ENCODE data around the gene ZNF775.

ZNF775 gene

DNA sequence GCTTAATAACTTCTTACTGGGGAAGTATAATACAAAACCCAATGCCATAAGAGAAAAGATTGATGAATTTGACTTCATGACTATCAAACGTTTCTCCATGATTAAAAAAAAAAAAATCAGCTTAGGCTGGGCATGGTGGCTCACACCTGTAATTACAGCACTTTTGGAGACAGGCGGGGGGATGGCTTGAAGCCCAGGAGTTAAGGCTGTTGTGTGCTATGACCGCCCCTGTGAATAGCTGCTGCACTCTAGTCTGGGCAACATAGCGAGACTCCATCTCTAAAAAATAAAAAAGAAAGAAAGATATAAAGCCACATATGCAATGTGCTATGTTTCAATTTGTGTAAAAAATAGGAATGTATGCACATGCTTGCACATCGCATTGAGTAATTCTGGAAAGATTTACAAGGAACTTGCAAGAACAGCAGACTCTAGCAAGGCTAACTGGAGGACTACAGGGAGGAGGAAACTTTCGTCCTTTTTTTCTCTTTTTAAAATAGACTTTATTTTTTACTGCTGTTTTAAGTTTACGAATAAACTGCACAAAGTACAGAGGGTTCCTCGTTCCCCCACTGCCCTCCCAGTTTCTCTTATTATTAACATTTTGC lies 27.4 kb upstream of the ZNF775 start:
- DNase-seq, result no peak

DNA sequence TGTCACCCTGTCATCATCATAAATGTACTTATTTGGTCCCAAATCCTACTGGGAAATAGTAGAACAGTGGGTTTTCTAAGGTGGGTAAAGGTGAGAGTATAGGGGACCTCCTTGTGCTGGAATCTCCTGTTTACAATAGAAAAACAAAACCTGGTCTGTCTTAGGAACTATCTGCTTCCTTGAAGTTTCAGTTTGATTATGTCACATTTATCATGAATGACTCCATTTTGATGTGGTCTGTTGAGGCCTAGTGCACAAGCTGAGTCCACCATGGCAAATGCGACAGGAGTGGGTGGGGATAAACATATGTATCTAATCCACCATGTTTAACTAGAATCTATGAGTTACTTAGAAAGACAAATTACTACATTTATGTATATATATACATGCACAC lies 23.5 kb upstream of the ZNF775 start:
- no peak for DNase-seq

DNA sequence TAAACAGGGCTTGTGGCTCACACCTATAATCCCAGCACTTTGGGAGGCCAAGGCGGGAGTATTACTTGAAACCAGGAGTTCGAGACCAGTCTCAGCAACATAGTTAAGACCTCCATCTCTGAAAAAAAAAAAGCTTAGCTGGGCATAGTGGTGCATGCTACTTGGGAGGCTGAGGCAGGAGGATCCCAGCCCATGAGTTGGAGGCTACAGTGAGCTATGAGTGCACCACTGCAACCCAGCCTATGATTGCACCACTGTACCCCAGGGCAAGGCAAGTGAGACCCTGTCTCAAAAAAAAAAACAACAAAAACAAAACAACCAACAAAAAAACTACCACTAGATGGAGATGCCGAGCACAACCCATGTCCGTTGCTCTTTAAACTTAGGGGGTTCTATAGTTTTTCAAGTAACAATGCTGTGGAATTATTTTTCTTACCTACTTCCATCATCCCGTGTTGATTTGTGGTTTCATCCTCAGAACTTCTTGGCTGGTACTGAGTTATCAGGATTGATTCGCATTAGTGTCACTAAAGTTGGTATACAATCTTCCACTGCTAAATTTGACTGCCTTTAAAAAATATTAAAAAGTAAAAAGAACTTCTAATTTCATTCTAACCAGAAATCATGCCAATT lies 22.7 kb upstream of the ZNF775 start:
- DNase-seq, result peak; percentile 80

DNA sequence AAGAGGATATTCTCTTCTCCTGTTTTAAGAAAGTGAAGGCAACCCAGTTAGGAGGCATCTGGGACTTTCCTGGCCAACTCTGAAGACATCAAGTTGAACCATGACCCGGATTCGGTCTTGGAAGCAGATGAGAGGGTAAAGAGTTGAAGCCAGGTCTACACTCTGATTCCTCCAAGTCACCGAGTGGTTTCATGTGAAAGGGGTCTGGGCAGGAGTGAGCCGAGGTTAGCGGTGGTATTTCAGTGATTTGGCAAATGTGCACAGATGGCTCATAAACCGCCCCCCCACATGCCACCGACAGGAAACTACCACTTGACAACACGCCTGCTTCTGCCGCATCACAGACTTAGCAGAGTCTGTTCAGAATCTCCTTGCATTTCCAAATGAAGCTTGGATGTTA lies 21.9 kb upstream of the ZNF775 start:
- DNase-seq, result peak; percentile 88

DNA sequence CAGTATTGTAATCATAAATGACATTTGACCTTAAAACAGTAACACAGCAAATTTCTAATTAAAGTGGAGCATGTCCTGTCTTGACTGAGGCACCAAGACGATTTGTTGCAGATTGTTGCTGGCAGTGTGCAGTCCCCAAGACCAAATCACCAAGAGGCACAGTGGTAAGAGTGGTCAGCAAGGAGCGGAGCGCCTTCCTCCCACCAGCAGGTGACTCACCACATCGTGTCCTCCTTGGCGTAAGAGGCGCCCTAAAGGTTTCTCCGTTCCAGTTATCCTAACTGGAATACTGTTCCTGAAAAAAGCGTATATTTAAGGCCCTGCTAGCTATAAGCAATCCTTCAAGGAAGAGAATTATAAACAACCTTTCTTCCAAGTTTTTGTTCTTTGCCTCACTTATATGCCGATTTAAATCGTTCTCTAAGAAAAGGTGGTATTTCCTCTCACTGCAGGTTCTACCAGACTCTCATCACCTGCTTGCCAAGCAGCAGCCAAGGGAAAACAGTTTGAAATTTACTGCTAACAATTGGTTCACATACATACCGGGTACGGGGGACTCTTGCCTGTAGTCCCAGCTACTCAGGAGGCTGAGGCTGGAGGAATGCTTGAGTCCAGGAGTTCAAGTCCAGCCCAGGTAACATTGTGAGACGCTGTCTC lies 21.2 kb upstream of the ZNF775 start:
- DNase-seq, result no peak

DNA sequence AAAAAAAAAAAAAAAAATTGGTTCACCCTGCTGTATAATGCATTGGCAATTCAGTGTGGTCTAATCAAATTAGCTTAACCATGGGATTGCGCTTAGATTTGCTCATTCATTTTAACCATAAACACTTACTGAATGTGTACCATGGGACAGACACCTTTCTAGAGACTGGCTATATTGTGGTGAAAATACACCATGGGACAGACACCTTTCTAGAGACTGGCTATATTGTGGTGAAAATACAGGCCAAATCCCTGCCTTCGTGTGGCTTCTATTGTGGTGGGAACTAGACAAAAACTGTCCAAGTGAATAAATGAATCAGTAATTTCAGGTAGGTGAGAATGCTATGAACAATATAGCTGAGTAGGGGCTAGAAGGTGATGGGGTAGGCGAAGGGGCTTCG lies 20.7 kb upstream of the ZNF775 start:
- DNase-seq, result no peak

DNA sequence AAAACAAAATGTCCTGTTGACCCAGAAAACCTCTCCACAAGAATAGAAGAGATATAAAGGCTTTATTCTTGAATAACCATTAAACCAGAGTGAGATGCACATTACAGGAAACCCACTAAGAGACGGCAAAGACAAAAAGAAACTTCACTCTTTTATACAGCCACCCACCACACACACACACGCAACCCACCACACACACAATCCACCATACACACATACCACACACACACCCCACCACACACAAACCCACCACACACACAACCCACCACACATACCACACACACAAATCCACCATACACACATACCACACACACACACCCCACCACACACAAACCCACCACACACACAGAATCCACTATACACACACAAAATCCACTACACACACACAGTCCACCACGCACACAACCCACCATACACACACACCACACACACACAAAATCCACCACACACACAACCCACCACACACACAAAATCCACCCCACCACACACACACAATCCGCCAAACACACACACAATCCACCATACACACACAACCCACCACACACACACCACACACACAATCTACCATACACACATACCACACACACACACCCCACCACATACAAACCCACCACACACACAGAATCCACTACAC lies 20.0 kb upstream of the ZNF775 start:
- no peak for DNase-seq

DNA sequence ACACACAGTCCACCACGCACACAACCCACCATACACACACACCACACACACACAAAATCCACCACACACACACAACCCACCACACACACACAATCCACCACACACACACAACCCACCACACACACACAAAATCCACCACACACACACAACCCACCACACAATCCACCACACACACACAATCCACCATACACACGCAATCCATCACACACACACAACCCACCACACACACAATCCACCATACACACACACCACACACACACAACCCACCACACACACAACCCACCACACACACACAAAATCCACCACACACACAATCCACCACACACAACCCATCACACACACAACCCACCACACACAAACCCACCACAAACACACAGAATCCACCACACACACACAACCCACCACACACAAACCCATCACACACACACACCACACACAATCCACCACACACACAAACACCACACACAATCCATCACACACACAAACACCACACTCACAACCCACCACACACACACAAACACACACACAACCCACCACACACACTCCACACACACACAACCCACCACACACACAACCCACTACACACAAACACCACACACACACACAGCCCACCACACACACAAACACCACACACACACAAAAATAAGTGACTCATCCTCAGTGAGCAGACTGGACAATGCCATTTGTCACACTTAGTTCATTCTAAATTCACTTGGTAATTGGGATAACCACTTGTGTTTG lies 19.3 kb upstream of the ZNF775 start:
- no peak for DNase-seq

DNA sequence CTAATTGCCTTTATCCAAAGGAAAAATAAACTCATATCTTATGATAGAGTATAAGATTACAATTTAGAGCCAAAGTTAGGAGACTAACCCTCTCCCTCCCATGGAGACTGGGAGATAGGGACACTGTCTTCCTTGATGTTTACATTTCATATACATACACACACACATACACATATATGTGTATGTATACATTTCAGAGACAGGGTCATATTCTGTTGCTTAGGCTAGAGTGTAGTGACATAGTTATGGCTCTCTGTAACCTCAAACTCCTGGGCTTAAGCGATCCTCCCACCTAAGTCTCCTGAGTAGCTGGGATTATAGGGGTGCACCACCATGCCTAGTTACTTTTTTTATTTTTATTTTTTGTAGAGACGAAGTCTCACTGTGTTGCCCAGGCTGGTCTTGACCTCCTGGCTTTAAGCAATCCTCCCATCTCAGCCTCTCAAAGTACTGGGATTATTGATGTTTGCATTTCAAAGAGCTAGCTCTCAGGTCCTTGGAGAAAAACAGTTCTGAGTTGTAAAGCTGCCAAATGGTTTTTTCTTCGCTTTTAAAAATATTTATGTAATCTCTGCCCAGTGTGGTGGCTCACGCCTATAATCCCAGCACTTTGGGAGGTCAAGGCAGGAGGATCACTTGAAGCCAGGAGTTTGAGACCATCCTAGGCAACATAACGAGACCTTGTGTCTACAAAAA lies 18.6 kb upstream of the ZNF775 start:
- no peak for DNase-seq

DNA sequence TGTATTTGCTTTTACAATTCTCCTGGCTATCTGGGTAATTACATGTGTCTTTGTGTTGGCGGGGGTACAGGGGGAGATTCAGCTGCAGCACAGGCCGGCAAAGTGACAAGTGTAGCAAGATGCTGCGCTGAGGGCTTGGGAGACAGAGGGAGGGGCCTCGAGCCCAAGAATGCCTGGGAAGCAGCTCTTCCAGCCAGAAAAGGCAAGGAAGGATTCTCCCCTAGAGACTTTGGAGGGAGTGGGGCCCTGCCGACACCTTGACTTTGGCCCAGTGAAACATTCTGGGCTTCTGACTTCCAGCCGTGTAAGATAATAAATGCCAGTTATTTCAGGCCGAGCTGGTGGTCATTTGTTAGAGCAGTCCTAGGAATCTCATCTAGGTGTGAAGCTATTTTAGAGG lies 17.7 kb upstream of the ZNF775 start:
- DNase-seq, result no peak

DNA sequence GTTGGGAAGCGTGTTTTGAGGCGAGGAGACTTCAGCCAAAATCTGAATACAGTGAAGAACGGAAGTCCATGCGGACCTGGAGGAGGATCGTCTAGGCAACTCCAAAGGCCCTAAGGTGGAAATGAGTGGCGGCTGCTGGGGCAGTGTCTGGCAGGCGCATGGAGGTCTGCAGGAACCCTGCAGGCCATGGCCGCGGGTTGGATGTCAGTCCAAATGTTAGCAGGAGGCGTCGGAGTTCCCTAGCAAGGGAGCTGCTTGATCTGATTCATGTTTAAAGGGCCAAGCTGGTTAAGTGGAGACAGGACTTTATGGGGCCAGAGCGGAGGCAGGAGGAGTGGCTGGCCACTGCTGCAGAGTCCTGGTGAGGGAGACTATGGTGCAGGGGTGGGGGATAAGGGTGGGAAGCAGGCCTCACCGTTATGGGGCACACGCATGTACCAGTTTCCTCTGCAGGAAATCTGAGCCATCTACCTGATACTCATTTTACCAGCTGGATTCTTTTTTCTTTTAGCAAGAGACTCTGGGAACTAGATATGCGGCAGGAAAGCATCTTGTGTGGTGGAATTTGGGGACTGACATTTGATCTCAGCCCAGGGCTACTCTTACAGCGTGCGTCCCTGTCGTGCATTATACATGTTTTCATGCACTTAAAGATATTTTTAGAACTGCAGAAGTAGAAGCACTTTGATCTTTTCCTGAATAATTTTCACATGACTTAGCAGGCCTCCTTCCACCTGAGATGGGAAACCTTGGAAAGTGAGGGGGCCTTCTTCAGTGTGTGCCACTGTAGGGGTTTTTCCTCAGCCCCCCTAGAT lies 17.1 kb upstream of the ZNF775 start:
- no peak for DNase-seq

DNA sequence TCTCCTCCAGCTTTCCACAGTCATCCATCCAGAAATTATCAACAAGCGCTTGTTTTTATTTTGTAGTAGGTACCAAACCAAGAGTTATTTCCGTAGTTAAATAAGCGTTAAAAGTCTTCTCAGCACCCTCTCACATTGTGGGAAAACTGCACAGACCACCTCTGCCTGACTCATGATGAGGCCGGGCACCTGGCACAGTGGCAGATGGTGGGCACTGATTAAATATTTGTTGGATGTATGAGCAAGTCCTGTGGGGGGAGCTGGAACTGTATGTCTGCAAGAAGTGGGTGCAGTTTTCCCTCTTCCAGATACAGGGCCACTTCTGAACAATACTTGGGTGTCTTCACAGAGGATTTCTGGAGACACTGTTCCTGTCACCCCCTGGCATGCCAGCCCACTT lies 15.8 kb upstream of the ZNF775 start:
- peak; percentile 68 for DNase-seq

DNA sequence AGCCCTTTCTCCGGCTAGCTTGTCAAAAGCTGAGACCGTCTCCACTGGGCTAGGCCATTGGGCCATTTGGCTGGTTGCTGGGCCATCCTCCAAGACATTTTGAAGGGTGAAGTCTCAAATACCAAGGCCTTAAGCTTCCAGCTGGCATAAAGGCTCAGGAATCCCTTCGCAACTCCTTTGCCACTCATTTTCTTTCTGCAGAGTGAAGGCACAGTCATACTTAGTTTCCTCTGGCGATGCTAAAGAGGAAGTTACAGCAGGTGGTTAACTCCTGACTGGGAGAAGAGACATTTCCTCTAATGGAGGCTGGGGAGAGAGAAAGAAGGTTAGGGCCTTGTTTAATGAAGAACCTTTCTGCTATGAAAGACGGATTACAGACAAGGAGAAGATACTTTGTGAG lies 15.3 kb upstream of the ZNF775 start:
- no peak for DNase-seq

DNA sequence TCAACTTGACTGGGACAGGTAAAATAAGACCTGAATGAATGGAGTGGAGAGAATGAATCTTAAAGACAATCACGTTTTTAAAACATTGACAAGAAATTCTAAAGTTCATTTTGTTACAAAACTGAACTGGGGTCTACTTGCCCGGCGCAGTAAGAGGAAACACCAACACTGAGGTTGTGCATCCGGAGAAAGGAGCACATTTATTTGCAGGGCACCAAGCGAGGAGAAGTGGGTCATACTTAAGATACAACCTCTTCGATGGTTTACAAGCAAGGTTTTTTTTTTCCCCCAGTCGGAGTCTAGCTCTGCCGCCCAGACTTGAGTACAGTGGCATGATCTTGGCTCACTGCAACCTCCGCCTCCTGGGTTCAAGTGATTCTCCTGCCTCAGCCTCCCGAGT lies 13.9 kb upstream of the ZNF775 start:
- DNase-seq, result no peak

DNA sequence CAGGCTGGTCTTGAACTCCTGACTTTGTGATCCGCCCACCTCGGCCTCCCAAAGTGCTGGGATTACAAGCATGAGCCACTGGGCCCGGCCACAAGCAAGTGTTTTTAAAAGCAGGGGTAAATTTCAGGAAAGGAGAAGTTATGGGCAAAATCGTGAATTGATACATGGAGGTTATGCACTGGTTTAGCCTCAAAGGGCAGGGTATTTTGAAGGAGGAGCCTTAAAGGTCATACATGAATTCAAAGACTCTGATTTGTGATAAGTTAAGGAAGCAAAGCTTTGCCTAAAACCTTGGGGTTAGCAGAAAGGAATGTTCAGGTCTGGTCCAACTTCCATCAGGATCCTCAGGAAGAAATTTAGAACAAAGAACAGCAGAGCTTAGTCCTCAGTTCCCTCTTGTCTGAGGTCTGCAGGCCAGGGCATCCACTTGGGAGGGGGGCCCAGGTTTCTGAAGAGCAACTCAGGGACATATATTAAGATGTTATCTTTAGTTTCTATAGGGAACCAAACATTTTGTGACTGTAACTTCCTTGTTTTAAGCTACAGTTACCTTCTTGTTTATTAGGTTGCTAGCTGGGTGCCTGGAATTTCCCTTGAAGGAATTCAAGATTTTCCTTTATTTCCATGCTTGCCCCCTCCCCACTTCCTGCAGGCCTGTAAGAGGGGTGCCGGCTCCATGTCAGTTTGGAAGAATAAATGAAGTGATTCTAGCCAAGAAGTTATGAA lies 13.3 kb upstream of the ZNF775 start:
- DNase-seq, result no peak

DNA sequence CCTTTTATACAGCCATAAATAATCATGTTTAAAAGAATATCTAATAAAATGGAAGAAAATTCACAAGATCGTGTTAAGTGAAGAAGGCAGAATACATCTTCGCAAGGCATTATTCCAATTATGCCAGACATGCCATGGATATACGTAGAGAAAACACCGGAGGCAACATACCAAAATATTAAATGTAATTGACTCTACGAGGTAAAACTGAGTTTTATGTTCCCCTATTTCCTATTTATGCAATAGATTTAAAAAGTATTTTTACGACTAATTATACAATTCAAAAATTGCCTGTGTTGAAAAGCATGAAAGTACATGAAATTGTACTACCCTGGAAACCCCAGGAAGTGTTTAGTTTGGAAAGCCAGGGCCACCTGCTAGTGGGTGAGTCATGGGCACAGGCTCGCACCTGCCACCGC lies 11.4 kb upstream of the ZNF775 start:
- no peak for DNase-seq

DNA sequence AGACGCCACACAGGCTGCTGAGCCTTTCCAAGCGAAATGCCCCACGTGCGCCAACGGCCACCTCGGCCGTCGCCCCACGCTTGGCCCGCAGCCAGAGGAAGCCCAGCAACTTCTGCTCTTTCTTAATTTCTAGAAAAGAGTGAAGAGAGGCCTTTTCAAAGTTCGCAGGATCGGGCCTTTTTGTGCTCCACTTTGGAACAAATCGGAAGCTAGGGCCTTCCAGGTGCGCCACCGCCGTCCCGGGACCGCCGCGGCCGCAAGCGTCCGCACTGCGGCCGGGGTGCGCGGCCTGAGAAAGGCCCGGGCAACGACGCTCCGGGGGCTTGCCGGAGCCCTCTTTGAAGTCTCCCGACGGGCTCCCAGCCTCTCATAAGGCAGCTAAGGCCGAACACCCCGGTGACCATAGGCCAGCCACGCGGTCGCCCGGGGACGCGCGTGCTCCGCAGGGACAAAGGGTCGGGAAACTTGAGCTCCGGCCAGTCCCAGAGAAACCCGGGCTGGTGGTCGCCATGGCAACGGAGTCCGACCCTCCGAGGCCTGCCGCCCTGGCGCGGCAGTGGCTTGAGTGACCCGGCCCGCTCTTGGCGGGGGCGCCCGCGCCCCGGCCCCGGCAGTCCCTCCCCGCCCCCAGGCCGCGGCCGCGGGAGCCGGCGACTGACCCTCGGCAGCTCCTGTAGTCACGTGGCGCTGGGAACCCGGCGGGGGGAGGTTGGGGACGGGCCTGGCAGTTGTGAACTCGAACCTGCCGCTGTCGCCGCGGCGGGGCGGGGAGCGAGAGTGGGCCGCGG lies 10.8 kb upstream of the ZNF775 start, which contains the start of gene REPIN1:
REPIN1 (plus strand) TSS at position 727 of the 788 bp plus-strand sequence. CDS start 890 bp downstream, outside the sequence.
- peak; percentile 89 for DNase-seq

DNA sequence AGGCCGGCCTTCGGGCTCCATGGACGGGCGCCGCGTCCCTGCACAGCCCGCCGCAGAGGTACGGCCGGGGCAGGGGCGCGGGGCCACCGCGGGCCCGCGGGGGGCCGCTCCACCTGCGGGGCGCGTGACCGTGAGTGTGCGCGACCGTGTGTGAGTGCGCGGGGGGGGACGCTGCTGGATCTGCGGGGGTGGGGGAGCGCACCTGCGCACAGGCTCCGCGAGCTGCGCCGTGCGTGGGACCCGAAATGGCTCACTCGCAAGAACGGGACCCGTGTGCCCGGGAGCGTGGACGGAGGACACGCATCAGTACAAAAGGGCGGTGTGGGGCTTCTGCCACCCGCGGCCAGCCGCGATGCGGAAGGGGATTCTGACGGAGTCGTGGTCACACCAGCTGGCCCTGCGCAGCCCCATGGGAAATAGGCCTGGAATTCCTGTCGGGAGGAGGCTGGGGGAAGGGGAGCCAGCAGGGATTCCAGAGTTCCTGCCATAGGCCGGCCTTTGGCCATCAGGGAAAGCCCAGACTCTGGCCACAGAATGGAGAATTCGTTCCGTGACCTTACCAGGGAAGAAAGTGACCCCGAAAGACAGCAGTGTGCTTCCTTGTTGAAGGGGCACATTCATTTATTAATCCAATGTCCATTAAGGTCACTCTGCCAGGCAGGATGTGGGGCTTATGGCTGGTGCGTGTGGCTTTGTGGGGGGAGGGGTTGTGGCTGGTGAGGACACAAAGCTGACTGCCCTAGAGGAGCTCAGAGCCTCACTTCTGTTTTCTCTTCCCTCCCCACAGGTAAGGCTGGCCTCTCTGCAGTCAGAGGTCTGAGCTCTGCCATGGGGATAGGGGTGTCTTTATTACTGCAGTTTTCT lies 10.0 kb upstream of the ZNF775 start:
- no peak for DNase-seq
